ENCODE data around the gene KIF4A.
"Not testable (repeated sequence)": the region's sequence is repeated elsewhere in the genome, so short reads cannot be mapped to it uniquely, and the experiment has no call there.

Gene KIF4A

GRCh38 chrX:70289168-70289792 lies 624 bp upstream of the KIF4A start:
- no peak for DNase-seq

DNA sequence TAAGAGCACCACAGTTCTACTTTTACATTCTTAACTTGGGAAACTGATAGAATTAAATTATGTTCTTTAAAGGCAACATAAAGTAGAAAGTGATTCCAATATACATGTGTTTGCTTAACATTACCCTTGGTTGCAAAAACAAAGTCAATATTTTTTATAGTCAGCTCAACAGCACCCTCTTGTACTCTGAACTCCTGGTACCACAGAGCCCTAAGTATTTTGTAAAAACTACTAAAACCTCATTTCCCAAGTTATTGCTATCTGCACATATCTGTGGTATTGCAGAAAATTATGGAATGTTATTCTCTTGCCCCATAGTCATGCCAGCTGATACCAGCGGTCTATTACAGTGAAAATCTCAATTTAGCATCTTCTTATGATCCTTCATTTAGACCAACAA lies 2.9 kb downstream of the KIF4A start:
- no peak for DNase-seq

DNA sequence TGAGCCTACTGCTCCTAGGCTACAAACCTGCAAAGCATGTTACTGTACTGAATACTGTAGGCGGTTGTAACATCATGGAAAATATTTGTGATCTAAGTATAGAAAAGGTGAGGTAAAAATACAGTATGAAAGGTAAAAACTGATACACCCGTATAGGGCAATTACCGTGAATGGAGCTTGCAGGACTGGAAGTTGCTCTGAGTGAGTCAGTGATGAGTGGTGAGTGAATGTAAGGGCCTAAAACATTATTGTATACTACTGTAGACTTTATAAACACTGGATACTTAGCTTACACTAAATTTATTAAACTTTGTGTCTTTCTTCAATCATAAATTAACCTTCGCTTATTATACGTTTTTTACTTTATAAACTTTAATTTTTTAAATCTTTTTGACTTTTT lies 3.7 kb downstream of the KIF4A start:
- no peak for DNase-seq

GRCh38 chrX:70301716-70302115 lies 11.8 kb downstream of the KIF4A start:
- no peak for DNase-seq

DNA sequence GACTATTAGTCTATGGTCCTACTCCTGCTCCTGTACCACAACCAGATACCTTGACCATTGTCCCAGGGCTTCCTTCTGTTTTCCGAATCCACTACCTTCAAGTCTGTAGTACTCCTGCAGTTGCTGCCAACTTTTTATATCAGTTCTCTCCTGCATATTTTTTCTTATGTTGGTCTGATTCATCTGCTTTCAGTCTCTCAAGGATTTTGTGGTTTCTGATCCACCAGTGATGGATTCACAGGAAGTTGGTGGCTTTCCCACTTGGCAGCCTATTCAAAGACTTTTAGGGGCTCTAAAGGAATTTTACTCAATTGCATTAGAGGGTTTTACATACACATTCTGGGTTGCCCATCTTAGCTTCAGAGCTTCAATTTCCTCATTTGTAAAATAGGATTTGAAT lies 23.6 kb downstream of the KIF4A start:
- DNase-seq, result no peak

DNA sequence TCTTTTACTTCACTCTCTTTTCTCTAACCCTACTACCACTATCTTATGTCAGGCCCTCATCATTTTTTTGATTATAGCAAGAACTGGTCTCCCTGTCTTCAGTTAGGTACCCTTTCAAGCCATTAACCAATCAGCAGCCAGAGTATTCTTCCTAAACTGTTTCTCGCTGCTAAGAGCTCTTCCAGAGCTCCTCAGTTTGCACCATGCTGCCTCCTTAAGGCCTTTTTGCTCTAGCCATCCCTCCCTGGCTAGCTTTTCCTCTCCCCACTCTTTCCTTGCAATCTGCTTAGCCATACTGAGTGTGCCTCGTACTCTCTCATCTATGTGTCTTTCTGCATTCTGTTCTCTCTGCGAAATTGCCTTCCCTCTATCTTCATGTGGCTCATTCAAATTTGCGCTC lies 32.9 kb downstream of the KIF4A start:
- no peak for DNase-seq

DNA sequence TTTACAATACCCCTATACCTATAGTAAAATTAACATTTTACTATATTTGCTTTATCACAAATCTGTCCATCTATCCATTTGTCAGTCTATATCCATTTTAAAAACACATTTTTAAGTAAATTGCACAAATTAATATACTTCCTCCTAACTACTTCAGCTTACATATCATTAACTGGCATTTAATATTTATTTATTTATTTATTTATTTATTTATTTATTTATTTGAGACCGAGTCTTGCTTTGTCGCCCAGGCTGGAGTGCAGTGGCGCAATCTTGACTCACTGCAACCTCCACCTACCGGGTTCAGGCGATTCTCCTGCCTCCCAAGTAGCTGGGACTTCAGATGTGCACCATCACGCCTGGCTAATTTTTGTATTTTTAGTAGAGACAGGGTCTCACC lies 33.7 kb downstream of the KIF4A start:
- not testable (repeated sequence) for DNase-seq

GRCh38 chrX:70324326-70324725 lies 34.4 kb downstream of the KIF4A start:
- DNase-seq, result no peak

DNA sequence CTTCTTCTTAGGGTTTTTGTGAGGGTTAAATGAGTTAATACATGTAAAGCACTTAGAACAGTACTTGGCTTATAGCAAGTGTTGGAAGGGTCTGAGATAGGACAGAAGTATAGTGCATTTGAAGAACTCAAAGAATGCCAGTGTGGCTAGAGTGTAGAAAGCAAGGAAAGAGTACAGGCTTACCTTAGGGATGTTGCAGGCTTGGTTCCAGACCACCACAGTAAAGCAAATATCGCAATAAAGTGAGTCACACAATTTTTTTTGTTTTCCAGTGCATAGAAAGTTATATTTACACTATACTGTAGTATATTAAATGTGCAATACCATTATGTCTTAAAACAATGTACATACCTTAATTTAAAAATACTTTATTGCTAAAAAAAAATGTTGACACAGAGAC lies 41.3 kb downstream of the KIF4A start:
- no peak for DNase-seq

GRCh38 chrX:70332600-70332999 lies 42.7 kb downstream of the KIF4A start:
- no peak for DNase-seq

GRCh38 chrX:70336767-70337166 lies 46.9 kb downstream of the KIF4A start:
- DNase-seq, result no peak

DNA sequence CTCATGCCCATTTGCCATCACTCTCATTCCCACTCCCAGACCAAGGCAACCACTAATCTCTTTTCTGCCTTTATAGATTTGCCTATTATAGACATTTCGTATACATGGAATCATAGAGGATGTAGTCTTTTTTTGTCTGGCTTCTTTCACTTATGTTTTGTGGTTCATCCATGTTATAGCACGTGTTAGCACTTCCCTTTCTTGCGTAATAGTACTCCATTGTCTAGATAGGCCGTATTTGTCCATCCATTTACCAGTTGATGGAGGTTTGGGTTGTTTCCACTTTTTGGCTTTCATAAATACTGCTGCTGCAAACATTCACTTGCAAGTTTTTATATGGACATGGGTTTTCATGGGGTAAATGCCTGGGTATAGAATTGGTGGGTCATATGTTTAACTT lies 48.4 kb downstream of the KIF4A start:
- DNase-seq, result no peak

GRCh38 chrX:70343435-70343834 lies 53.5 kb downstream of the KIF4A start:
- no peak for DNase-seq

- DNase-seq, result no peak
Measured at GRCh38 chrX:70346418-70347070, 56.6 kb downstream of the KIF4A start.

GRCh38 chrX:70348825-70349224 lies 58.9 kb downstream of the KIF4A start:
- not testable (repeated sequence) for DNase-seq

DNA sequence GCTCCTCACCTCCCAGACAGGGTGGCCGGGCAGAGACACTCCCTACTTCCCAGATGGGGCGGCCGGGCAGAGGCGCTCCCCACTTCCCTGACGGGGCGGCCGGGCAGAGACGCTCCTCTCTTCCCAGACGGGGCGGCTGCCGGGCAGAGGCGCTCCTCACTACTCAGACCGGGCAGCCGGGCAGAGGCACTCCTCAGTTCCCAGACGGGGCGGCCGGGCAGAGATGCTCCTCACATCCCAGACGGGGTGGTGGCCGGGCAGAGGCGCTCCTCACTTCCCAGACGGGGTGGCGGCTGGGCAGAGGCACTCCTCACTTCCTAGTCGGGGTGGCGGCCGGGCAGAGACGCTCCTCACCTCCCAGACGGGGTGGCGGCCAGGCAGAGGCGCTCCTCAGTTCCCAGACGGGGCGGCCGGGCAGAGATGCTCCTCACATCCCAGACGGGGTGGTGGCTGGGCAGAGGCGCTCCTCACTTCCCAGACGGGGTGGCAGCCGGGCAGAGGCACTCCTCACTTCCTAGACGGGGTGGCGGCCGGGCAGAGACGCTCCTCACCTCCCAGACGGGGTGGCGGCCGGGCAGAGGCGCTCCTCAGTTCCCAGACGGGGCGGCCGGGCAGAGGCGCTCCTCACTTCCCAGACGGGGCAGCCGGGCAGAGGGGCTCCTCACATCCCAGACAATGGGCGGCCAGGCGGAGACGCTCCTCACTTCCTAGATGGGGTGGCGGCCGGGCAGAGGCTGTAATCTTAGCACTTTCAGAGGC lies 59.6 kb downstream of the KIF4A start:
- not testable (repeated sequence) for DNase-seq

DNA sequence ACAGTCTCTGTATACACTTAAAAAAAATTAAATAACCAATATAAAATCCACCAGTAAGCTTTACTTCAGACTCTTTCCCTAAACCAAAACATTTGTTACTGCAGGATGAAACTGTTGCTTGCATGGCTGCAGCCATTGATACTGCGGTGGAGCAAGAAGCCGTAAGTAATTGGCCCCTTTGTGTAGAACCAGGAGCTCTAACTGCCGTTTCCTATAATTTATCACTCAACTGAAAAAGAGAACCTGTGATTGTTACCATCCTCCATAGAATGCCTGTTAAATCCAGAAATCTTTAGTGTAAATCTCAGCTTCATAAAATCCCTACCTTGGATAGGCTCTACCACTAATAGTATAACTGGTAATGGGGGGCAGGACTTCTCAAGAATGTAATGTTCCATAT lies 62.6 kb downstream of the KIF4A start:
- DNase-seq, result no peak

DNA sequence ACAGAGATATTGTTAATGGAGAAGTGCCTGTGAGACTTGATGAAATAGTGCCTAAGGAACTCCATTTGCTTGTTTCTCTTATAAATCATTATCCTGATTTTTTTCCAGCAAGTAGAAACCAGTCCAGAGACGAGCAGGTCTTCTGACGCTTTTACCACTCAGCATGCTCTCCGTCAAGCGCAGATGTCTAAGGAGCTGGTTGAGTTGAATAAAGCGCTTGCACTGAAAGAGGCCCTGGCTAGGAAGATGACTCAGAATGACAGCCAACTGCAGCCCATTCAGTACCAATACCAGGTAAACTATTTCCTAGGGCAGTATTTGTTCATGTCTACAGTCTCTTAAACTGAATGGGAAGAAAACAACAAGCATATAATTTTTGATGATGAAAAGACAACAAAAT lies 63.6 kb downstream of the KIF4A start:
- DNase-seq, result no peak

DNA sequence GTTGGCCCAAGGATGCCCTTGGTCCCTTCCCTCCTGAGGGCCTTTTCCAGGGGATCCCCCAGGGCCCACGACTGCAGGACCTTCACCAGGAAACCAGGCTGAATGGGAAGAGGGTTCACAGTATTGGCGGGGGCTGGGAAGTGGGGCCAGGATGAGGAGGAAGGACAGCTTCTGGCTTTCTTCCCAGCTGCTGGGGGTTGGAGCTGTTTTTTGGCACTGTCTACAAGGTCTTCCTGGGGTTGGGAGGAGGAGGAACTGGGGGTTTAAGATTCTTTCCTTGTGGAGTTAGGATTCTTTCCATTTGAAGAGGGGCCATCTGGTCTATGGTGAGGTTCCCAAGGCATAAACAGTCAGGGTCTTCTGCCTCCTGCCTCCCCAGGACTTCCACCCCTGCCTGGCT lies 64.8 kb downstream of the KIF4A start:
- DNase-seq, result no peak

DNA sequence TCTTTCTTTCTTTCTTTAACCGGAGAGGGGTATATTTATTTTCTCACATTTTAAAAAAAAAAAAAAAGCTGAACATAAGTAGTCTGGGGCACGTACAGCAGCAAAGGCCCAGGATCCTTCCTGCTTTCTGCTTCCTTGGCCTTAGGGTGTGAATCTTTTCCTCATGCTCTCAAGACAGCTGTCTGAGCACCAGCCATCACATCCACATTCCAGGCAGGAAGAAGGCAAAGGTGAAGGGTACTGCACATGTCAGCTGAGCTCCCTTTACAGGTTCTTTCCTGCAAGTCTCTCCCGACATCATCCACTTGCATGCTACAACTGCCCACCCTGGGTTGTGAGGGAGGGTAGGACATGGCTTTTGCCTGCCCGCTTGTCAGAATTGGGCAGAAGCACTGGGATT lies 69.6 kb downstream of the KIF4A start:
- DNase-seq, result no peak

GRCh38 chrX:70360366-70360765 lies 70.5 kb downstream of the KIF4A start:
- no peak for DNase-seq

DNA sequence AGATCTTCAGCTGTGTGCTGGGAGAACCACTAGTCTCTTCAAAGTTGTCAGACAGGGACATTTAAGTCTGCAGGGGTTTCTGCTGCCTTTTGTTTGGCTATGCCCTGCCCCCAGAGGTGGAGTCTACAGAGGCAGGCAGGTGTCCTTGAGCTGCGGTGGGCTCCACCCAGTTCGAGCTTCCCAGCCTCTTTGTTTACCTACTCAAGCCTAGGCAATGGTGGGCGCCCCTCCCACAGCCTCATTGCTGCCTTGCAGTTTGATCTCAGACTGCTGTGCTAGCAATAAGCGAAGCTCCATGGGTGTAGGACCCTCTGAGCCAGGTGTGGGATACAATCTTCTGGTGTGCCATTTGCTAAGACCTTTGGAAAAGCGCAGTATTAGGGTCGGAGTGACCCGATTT lies 78.8 kb downstream of the KIF4A start:
- DNase-seq, result not testable (repeated sequence)

DNA sequence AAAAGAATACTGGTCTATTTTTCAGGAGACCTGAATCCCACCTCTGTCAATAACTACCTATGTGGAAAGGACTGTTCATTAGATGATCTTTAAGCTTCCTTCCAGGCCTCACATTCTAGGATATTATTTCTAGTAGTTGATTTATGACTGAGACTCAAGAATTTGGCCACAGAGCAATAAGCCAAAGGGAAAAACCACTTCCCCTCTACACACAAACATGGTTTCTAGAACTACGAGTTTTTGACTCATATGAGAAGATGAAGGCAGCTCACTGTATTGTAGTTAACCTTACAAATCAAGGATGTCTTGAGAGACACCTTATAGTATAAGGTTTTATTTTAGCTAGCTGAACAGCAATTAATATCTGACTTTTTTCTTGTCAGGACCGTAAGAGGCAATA lies 96.3 kb downstream of the KIF4A start:
- no peak for DNase-seq

DNA sequence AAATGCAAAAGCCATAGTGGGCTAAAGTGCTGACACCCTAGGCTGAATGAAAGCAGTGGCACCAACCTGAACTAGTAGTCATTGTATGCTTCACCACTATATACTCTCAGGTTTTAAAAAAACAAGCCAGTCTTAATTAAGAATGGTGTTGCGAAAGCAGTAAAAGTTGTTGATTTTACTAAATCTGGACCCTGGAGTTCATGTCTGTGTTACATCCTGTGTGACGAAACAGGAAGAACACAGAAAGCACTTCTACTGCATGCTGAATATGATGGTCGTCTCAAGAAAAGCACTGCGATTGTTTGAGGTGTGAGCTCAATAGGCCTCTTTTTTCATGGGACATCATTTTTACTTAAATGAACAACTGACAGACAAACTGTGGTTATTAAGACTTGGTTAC lies 109.0 kb downstream of the KIF4A start:
- peak; percentile 23 for DNase-seq

All from CD4-positive, alpha-beta T cell treated with Interleukin-6 for 4 hours (primary cell).